GM19372 (cell line): ENCODE results near the gene MUL1.

Experiments
- ATAC-seq: cut with Tn5 transposase; IDR thresholded peaks from one replicate; pipeline ENCODE4 v1.9.1; 2021; ENCODE audit warnings: mild to moderate bottlenecking, low read depth, moderate library complexity; ENCODE audit not compliant: unreplicated experiment

MUL1 gene

GRCh38 chr1:20486457-20487235 is 21.3 kb downstream of the MUL1 start:
- no peak for ATAC-seq

DNA sequence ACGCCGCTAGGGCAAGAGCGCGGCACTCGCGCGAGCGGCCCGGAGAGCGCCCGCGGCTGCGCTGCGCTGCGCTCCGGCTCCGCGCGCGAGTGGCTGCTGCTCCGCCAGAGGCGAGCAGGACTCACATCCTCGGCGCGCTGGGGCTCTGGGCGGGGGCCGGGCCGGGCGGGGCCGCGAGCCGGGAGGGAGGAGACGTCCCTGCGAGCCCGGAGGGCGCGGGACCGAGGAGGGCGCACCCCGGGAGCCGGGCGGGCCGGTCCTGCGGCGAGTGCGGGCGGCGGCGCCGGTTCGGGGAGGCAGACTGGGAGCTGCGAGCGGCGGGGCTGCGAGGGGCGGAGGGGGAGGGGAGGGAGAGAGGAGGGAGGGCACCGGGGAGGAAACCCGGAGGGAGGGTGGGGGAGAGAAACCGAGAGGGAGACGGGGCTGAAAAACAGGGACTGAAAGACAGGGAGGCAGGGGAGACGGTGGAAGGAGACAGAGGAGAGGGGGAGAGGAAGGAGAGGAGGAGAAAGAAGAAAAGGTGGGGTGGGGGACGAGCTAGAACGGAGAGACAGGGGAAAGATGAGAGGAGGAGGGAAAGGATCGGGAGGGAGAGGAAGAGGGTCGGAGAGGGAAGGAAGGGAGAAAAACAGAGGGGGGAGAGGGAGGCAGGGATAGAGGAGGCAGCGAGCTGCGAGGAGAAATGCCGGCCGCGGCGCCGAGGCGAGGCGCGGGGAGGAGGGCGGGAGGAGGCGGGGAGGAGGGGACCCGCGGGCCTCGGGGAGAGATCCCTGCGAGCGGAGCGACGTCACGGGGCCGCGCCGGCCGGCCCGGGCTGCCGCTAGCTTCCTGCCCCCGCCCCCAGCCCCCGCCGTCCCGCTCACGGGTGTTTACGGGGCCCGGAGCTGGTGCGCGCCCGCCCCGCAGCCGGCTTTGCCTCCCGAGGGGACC is 22.2 kb downstream of the MUL1 start, which contains the start of gene CAMK2N1:
Gene CAMK2N1 (minus strand): TSS at position 684 of the 930 bp plus-strand sequence. CDS start 831 bp downstream, outside the sequence.
- ATAC-seq, result no peak

DNA sequence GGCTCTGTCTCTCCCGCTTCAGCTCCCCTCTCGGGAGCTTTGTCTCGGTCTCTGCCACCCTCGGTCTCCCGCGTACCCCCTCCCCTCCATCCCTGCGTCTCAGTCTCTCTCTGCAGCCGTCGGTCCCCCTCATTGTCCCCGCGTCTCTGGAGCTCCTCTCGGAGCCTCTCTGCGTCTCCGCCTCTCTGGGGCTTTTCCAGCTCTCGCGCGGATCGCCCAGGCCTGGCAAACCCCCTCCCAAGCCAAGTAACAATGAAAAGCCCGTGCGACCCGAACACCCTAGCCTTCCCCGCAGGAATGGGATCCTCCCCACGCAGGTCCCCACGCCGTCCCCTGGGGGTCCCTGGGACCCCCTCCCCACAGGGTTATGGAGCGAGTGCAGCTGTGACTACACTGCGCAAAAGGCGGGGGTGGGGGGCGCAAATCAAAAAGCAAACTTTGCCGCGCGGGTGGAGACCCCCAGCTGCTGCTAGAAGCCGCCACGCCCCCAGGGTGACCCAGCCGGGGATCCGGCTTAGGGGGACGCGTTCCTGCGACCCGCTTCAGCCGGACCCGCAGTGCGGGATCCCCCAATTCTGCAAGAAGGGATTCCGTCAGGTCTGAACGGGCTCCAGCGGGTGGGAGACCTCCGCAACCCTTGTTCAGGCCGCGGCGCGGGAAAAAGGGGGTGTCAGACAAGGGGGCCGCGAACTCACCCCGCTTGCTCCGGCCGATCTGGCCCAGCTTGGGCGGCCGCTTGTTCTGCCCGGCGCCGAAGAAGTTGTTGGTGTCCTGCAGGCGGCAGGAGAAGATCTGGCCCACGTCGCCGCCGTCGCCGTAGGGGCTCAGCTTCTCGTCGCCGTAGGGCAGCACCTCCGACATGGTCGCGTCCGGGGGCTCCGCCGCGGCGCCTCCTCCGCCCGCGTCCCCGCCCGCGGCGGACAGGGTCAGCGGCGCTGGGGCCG is 23.2 kb downstream of the MUL1 start:
- no peak for ATAC-seq

GRCh38 chr1:20483833-20484518 is 24.0 kb downstream of the MUL1 start:
- no peak for ATAC-seq

- ATAC-seq, result no peak
Measured at GRCh38 chr1:20483098-20483832, 24.7 kb downstream of the MUL1 start.

- ATAC-seq, result no peak
Measured at GRCh38 chr1:20481643-20482498, 26.1 kb downstream of the MUL1 start.

DNA sequence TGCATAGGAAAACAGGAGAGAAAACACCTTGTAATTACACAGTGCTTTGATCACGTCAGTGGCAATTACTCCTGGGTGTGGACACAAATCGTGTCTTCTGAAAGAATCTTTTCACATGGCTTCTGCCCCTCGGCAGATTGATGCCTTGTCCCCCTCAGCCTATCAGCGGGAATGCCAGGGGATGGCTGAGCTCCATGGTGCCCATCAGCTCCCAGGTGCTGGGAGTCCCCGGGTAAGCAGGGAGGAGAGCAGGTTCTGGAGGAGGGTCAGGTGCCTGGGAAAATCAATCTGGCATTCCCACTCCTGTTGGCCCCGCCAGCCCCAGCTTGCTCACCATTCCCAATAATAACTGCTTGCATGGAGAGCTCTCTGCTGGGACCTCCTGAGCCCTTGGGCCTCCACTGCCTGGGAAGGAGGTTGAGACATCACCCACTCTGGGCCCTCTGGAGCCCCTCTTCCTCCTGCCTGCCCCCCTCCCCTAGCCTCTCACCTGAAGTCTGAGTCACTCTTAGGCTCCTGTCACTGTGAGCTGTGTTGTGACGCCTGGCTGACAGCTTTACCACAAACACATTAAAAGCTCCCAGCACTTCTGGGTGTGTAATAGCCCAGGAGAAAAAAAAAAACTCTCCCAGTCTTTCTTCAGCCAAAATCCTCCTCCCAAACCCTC is 26.9 kb downstream of the MUL1 start:
- ATAC-seq, result no peak

DNA sequence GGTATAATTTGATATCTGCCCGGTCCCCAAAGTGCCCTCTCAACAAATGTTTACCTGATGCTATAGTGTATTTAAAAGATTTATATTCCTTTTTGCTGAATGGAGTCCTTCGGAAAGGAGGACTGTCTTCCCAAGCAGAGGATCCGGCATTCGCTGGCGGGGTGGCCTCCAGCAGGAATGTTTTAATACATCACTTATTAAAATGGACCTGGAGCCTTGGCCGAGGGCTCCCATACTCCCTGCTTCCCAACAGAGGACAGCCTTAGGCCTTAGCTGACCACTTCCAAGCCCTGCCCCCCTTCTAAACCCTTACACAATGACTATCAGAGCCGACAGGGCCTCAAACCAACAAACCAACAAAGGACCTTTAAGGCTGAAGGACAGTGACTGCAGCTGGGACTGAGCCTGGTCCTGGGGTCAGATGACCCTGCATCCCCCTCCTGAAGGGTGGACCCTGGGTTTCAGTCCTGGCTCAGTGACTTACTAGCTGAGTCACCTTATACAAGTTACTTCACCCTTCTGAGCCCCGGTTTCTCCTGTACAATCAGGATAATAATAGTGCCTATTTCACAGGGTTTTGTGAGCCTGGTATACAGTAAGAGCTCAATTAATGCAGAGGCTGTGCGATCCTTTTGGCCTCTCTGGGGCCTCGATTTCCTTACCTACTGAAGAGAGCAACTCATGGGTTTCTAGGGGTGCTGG is 27.6 kb downstream of the MUL1 start:
- ATAC-seq, result no peak

GRCh38 chr1:20479840-20480239 is 28.1 kb downstream of the MUL1 start:
- no peak for ATAC-seq

- no peak for ATAC-seq
Measured at GRCh38 chr1:20478057-20478635, 29.8 kb downstream of the MUL1 start.

- ATAC-seq, result no peak
Measured at GRCh38 chr1:20477348-20478056, 30.4 kb downstream of the MUL1 start.

- ATAC-seq, result no peak
Measured at GRCh38 chr1:20476265-20477038, 31.5 kb downstream of the MUL1 start.

GRCh38 chr1:20474996-20475395 is 33.0 kb downstream of the MUL1 start:
- no peak for ATAC-seq

- ATAC-seq, result no peak
Measured at GRCh38 chr1:20474333-20474975, 33.5 kb downstream of the MUL1 start.

DNA sequence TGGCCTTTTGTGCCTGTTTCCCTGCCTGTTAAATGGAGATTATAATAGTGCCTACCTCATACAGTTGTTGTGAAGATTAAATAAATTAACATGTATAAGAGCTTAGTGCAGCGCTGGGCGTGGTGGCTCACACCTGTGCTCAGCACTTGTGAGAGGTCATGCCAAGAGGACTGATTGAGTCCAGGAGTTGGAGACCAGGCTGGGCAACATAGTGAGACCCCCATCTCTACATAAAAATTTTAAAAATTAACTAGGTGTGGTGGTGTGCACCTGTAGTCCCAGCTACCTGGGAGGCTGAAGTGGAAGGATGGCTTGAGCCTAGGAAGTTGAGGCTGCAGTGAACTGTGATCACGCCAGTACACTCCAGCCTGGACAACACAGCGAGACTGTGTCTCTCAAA is 34.1 kb downstream of the MUL1 start:
- ATAC-seq, result no peak
